Heart left ventricle (tissue), 13 donors: ENCODE data around the gene KLHDC10.

Source experiments
- CTCF ChIP-seq, 12 donors: fragments of 200-600 bp; sonication (generic) in 4 of 12; IDR thresholded peaks; one replicate each; pipeline versions ENCODE4 v1.5.0 to v1.8.0; 2018 to 2022; ENCODE audit warnings: antibody characterized with exemption in 12 of 12, mild to moderate bottlenecking in 5 of 12
- POLR2A ChIP-seq, 2 donors: fragments of 450-650 bp; IDR thresholded peaks; one replicate each; pipeline ENCODE4 v1.6.1; 2017; ENCODE audit warnings: antibody characterized with exemption in 2 of 2, mild to moderate bottlenecking in 2 of 2, moderate library complexity in 2 of 2
- donor health status: ischemic (EF 13 %, LVEDD 7.1; RV severe dilation, severe dysfunction).
- donor health status: DM: no; HTN: yes; CAD: no.
- donor health status: DM: no; HTN: no; CAD: no.
- donor health status: ischemic (EF 25% LVEDD 6.9; RV normal size, moderate dysfunction).
- donor health status: ischemic (EF 25% LVEDD 5.7; RV mildly dilated, moderate dysfunction).
- donor health status: ischemic (EF 35%, LVEDD 5.7; RV mildly dilated, moderate dysfunction).
- donor health status: nonischemic (EF 11% LVEDD 7.7; RV severe dilation, severe dysfunction).
- donor health status: DM: yes; HTN: yes; CAD: no.
- donor health status: PGD.
- donor health status: ischemic (EF 29% LVEDD 5.4; RV normal size, mild dysfunction).
- donor health status: nonischemic (EF 23%, LVEDD 6.1; RV moderate dilation, normal function).

- no peak for TF ChIP-seq CTCF (IDR thresholded peaks at IDR 0.05)
- no peak for TF ChIP-seq POLR2A (IDR thresholded peaks at IDR 0.05)
Observed at GRCh38 chr7:130090745-130091532, 20.6 kb downstream of the KLHDC10 start.
